Renal cortex interstitium (tissue), 11 donors: ENCODE results near the gene DNAH1. TPM values are rescaled to one million over a fixed set of nuclear protein-coding genes. Genes with fewer than 3 reads are reported as not detected.

ENCODE experiments used
- DNase-seq, 11 donors: peaks; one replicate each; pipeline ENCODE4 v3.0.0-alpha.2; 2013; ENCODE audit warnings: low read depth in 9 of 11, low spot score in 4 of 11; ENCODE audit errors: extremely low read depth in 1 of 11
- polyA plus RNA-seq, 3 donors: library from polyadenylated mRNA; unstranded; fragments of 120-200 nt; gene quantifications; one replicate each; pipeline ENCODE4 v1.2.1, GENCODE V29; 2013; ENCODE audit not compliant: insufficient read length in 3 of 3

The DNAH1 gene
- polyA plus RNA-seq, 3 donors = 10.0 to 13.9 (median 10.3) TPM

GRCh38 chr3:52350416-52350815, 34.3 kb downstream of the DNAH1 start:
- peak in 7 of 11 donors; percentile 8 to 55 (median 25) for DNase-seq

GRCh38 chr3:52350981-52351761, 35.1 kb downstream of the DNAH1 start:
- DNase-seq = no peak

DNA sequence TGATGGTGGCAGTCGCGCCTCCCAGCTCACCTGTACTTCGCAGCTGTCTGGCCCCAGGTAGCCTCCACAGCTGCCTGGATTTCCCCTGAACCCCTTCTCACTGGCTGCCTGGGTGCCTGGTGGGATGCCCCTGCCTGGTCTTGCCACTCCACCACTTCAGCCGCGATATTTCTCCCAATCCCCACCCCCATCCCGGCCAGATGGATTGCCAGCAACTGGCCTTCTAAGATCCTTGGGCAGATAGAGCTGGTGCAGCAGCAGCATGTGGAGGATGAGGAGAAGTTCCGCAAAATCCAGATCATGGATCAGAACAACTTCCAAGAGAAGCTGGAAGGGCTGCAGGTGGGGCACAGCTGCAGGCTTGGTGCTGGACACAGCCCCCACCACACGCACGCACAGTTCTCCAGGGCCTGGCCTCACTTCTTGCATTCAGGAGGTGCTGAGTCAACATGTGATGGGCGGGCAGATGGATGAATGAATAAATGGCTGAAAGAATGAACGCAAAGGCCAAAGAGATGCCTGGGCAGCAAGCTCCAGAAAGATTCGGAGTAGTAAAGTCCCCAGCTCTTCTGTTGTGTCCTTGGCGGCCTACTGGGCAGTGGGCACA, 35.7 kb downstream of the DNAH1 start:
- no peak for DNase-seq

DNA sequence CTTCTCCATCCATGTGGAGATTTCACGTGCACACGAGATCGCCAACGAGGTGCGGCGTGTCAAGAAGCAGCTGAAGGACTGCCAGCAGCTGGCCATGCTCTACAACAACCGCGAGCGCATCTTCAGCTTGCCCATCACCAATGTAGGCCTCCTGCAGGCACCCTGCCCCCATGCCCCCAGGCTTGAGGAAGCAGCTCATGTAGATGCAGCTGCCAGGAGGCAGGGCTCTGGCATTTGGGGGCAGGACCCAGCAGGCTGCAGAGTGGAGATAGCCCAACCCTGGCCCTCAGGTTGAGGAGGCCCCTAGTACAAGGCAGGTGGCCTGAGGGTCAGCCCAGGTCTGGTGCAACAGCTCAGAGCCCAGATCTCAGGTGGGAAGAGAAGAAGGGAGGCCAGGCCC, 36.4 kb downstream of the DNAH1 start:
- DNase-seq = no peak

DNA sequence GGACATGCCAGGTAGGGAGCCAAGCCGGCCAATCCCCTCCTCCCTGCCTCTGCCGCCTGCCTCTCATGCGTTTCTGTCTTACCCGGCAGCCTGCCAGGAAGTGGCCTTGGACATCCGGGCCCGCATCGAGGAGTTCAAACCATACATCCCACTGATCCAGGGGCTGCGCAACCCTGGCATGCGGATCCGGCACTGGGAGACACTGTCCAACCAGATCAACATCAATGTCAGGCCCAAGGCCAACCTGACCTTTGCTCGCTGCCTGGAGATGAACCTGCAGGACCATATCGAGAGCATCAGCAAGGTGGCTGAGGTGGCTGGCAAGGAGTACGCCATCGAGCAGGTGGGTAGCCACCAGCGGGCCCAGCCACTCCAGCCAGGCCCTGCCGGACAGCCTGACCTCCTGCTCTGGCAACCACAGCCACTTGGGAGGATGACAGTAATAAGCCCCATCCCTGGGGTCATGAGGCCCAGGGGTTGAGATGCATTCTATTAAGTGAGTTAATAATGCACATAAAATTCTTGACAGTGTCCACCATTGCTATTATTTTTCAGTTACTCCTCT, 37.3 kb downstream of the DNAH1 start:
- no peak for DNase-seq

DNA sequence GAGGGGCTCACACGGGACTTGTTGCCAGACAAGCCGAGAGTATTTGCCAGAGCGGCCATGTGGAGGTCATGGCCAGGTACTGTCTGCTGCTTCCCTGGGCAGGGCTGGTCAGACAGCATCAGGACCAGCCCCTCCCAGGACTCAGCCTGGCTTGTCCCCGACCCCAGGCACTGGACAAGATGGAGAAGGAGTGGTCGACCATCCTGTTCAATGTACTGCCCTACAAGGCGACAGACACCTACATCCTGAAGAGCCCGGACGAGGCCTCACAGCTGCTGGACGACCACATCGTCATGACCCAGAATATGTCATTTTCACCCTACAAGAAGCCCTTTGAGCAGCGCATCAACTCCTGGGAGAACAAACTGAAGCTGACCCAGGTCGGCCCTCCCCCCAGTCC, 38.6 kb downstream of the DNAH1 start:
- no peak for DNase-seq

- no peak for DNase-seq
Measured at GRCh38 chr3:52355526-52355925, 39.4 kb downstream of the DNAH1 start.

DNA sequence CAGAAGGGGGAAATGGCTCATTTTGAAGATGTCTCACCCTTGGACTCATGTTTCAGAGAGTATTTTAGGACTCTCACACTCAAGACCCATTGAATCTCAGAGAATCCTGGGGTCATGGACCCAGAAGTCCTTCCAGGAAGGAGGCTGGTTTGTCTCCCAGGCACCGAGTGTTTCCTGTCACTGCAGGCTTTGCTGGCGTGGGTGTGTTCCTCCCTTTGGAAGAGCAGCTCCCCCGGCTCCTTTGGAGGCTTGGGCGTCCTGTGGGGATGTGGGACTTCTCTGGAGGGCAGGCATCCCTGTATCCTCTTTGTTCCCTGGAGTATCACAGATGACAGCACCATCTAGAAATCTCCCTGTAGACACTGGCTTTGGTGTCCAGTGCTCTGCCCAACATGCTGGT, 40.0 kb downstream of the DNAH1 start:
- no peak for DNase-seq

- no peak for DNase-seq
Measured at GRCh38 chr3:52357151-52358080, 41.3 kb downstream of the DNAH1 start.

DNA sequence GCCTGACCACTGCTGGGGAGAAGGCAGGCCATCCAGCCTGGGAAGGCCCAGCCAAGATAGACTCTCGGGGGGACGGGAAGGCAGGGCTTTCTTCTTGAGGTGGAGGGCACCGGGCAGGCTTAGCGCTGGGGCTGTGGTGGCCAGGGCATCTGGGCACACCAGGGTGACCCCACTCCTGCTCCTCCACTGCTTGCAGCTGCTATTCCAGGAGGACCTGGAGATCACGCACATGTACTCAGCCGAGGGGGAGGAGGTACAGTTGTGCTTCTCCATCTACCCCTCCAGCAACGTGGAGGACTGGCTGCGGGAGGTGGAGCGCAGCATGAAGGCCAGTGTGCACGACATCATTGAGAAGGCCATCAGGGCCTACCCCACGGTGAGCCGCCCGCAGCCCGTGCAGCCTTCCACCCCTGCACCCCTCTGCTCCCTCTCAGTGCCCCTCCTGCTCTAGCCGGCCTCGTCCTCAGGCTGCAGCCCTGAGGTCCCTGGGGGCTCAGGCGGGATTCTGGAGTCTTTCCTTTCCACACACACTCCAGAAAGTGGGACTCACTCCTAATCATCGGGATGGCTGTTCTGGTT, 42.3 kb downstream of the DNAH1 start:
- DNase-seq = no peak

- no peak for DNase-seq
Measured at GRCh38 chr3:52359116-52359855, 43.2 kb downstream of the DNAH1 start.

DNA sequence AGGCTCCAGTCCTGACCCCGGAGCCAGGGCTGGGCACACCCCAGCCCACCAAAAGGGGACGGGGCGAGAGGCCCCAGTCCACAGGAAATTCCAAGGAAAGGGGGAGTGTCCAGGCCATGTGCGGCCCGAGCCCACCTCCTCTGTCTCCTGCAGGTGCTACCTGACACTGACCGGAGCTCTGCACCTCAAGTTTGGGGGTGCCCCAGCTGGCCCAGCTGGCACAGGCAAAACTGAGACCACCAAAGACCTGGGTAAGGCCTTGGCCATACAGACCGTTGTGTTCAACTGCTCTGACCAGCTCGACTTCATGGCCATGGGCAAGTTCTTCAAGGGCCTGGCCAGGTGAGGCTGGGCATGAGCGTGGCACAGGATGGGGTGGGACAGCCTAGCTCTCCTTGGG, 44.9 kb downstream of the DNAH1 start:
- no peak for DNase-seq

DNA sequence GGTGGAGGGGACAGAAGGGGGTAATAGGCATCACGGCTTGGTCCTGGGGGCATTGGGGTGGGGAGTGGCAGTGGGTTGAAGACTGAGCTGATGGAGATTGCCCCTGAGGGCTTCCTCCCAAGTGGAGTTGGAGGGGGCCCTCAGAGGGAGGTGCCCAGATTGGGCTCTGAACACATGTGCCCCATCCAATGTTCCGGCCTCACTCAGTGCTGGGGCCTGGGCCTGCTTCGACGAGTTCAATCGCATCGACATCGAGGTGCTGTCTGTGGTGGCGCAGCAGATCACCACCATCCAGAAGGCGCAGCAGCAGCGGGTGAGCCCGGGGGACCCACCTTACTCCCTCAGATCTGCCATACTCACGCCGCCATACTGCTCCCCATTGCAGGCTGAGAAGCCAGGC, 45.3 kb downstream of the DNAH1 start:
- no peak for DNase-seq

DNA sequence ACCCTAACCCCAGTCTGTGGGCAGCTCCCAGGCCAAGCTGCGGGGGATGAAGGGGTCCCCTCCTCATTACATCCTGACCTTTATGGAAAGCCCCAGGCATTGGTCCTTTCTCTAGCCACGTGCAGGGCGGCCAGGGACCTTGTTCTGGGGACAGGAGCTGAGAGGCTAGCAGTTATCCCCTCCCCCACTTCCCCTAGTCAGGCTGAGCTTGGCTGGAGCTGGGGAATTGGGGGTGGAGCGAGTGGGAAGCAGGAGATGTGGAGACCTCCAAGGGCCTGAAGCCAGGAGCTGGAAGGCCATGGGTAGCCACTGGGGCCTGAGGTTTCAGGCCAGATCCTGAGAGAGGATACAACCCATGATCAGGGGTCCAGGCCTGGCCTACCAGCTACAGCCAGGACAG, 45.8 kb downstream of the DNAH1 start:
- peak in 4 of 11 donors; percentile 25 to 31 (median 30) for DNase-seq

DNA sequence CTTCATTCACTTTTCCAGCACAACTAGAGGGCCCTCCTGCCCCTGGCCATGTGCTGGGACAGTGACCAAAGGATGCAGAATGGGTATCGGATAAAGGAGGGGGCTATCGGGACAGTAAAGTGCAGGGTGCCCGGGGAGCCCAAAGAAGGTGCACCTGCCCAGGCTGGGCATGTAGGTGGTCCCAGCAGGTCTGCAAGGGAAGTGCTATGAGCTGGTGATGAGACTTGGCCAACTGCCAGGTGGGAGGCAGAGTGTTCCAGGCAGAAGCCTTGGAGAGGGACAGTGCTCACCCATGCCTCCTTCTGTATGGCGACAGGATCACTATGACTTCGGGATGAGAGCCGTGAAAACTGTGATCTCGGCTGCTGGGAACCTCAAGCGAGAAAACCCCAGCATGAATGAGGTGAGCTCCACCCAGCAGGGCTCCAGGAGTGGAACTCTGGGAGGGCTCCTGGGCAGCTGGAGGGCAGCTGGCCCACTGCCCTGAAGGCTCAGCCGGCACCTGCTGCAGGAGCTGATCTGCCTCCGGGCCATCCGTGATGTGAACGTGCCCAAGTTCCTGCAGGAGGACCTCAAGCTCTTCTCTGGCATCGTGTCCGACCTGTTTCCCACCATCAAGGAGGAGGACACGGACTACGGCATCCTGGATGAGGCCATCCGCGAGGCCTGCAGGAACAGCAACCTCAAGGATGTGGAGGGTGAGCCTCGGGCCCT, 48.4 kb downstream of the DNAH1 start:
- no peak for DNase-seq

DNA sequence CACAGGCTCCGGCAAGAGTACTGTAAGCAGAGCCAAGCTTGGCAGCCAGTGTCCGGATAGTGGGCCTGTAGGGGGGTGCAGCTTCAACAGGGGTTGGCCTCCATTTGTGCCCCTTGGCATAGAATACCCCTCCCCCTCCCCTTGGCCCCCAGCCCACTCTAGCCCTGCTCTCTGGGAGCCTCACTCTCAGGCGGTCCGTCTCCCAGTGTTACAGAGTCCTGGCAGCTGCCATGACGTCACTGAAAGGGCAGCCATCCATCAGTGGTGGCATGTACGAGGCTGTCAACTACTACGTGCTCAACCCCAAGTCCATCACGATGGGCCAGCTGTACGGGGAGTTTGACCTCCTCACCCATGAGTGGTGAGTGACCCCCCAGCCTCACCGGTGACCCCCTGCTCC, 50.4 kb downstream of the DNAH1 start:
- DNase-seq = no peak

GRCh38 chr3:52367891-52368880, 52.1 kb downstream of the DNAH1 start:
- peak in 1 of 11 donors; percentile 14 for DNase-seq
